Measurements from ENCODE around the gene ZNF888.
"Not testable (repeated sequence)": the region's sequence is repeated elsewhere in the genome, so short reads cannot be mapped to it uniquely, and the experiment has no call there.

Gene ZNF888

DNA sequence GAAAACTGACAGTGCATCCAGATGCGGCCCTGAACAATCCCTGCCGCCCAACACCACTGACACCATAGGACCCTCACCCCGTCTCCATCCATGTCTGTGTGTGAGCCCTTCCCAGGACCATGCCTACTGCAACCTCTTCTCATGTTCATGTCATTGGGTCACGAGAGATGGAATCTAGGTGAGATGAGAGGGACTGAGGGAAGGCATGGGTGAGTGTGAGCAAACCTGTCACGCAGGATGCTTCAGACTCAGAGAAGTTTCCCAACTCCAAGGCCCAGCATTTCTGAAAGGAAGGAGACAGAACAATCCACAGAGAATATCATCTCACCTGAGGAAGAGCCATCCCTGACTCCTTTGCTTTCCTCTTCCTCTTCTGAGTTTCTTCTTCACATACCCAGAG, 5.7 kb downstream of the ZNF888 start:
- TF ChIP-seq, protein P1, sequence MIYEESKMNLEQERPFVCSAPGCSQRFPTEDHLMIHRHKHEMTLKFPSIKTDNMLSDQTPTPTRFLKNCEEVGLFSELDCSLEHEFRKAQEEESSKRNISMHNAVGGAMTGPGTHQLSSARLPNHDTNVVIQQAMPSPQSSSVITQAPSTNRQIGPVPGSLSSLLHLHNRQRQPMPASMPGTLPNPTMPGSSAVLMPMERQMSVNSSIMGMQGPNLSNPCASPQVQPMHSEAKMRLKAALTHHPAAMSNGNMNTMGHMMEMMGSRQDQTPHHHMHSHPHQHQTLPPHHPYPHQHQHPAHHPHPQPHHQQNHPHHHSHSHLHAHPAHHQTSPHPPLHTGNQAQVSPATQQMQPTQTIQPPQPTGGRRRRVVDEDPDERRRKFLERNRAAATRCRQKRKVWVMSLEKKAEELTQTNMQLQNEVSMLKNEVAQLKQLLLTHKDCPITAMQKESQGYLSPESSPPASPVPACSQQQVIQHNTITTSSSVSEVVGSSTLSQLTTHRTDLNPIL (CRISPR knock-in tag; IDR thresholded peaks at IDR 0.05; ENCODE audit: low read depth): no peak
- TF ChIP-seq ZNF70 (CRISPR knock-in tag; IDR thresholded peaks at IDR 0.05) (no peak), ARNTL (CRISPR knock-in tag; IDR thresholded peaks at IDR 0.05; ENCODE audit: borderline replicate concordance, low read depth) (no peak), OSR1 (CRISPR knock-in tag; IDR thresholded peaks at IDR 0.05) (no peak), ZNF8 (CRISPR knock-in tag; IDR thresholded peaks at IDR 0.05) (no peak), RARB (CRISPR knock-in tag; IDR thresholded peaks at IDR 0.05) (no peak), CSDC2 (CRISPR knock-in tag; IDR thresholded peaks at IDR 0.05) (no peak), ZNF565 (CRISPR knock-in tag; conservative IDR thresholded peaks at IDR 0.05; ENCODE audit: low read depth) (no peak), ESRRG (CRISPR knock-in tag; IDR thresholded peaks at IDR 0.05) (no peak), GLIS3 (CRISPR knock-in tag; IDR thresholded peaks at IDR 0.05) (no peak), ZFP30 (CRISPR knock-in tag; IDR thresholded peaks at IDR 0.05) (no peak), ZFP3 (CRISPR knock-in tag; IDR thresholded peaks at IDR 0.05) (no peak), ISL1 (CRISPR knock-in tag; IDR thresholded peaks at IDR 0.05) (no peak), ZC3H10 (CRISPR knock-in tag; IDR thresholded peaks at IDR 0.05) (no peak), BACH2 (CRISPR knock-in tag; IDR thresholded peaks at IDR 0.05; ENCODE audit: borderline replicate concordance) (no peak), SNAI2 (CRISPR knock-in tag; IDR thresholded peaks at IDR 0.05) (no peak), TCF4 (CRISPR knock-in tag; IDR thresholded peaks at IDR 0.05; ENCODE audit: borderline replicate concordance) (no peak)
- TF ChIP-seq, protein P2, sequence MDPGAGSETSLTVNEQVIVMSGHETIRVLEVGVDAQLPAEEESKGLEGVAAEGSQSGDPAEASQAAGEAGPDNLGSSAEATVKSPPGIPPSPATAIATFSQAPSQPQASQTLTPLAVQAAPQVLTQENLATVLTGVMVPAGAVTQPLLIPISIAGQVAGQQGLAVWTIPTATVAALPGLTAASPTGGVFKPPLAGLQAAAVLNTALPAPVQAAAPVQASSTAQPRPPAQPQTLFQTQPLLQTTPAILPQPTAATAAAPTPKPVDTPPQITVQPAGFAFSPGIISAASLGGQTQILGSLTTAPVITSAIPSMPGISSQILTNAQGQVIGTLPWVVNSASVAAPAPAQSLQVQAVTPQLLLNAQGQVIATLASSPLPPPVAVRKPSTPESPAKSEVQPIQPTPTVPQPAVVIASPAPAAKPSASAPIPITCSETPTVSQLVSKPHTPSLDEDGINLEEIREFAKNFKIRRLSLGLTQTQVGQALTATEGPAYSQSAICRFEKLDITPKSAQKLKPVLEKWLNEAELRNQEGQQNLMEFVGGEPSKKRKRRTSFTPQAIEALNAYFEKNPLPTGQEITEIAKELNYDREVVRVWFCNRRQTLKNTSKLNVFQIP (CRISPR knock-in tag; IDR thresholded peaks at IDR 0.05; ENCODE audit: borderline replicate concordance, low read depth): no peak
- TF ChIP-seq, protein P3, sequence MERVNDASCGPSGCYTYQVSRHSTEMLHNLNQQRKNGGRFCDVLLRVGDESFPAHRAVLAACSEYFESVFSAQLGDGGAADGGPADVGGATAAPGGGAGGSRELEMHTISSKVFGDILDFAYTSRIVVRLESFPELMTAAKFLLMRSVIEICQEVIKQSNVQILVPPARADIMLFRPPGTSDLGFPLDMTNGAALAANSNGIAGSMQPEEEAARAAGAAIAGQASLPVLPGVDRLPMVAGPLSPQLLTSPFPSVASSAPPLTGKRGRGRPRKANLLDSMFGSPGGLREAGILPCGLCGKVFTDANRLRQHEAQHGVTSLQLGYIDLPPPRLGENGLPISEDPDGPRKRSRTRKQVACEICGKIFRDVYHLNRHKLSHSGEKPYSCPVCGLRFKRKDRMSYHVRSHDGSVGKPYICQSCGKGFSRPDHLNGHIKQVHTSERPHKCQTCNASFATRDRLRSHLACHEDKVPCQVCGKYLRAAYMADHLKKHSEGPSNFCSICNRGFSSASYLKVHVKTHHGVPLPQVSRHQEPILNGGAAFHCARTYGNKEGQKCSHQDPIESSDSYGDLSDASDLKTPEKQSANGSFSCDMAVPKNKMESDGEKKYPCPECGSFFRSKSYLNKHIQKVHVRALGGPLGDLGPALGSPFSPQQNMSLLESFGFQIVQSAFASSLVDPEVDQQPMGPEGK (CRISPR knock-in tag; IDR thresholded peaks at IDR 0.05; ENCODE audit: borderline replicate concordance): no peak
- ATAC-seq: no peak

DNA sequence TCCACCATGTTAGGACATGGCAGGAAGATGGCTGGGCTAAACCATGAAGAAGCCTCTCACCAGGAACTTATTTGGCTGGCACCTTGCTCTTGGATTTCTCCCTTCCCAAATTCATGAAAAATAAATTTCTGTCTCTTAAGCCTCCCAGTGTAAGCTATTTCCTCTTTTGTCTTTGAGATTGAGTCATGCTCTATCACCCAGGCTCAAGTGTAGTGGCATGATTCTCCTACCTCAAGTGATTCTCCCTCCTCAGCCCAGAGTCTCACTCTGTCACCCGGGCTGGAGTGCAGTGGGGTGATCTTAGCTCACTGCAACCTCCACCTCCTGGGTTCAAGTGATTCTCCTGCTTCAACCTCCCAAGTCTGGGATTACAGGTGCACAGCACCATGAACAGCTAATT, 12.6 kb downstream of the ZNF888 start:
- ATAC-seq: no peak
- TF ChIP-seq, protein P4, sequence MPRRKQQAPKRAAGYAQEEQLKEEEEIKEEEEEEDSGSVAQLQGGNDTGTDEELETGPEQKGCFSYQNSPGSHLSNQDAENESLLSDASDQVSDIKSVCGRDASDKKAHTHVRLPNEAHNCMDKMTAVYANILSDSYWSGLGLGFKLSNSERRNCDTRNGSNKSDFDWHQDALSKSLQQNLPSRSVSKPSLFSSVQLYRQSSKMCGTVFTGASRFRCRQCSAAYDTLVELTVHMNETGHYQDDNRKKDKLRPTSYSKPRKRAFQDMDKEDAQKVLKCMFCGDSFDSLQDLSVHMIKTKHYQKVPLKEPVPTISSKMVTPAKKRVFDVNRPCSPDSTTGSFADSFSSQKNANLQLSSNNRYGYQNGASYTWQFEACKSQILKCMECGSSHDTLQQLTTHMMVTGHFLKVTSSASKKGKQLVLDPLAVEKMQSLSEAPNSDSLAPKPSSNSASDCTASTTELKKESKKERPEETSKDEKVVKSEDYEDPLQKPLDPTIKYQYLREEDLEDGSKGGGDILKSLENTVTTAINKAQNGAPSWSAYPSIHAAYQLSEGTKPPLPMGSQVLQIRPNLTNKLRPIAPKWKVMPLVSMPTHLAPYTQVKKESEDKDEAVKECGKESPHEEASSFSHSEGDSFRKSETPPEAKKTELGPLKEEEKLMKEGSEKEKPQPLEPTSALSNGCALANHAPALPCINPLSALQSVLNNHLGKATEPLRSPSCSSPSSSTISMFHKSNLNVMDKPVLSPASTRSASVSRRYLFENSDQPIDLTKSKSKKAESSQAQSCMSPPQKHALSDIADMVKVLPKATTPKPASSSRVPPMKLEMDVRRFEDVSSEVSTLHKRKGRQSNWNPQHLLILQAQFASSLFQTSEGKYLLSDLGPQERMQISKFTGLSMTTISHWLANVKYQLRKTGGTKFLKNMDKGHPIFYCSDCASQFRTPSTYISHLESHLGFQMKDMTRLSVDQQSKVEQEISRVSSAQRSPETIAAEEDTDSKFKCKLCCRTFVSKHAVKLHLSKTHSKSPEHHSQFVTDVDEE (CRISPR knock-in tag; IDR thresholded peaks at IDR 0.05): no peak
- TF ChIP-seq ZNF565 (CRISPR knock-in tag; conservative IDR thresholded peaks at IDR 0.05; ENCODE audit: low read depth) (no peak), OSR1 (CRISPR knock-in tag; IDR thresholded peaks at IDR 0.05) (no peak), CSDC2 (CRISPR knock-in tag; IDR thresholded peaks at IDR 0.05) (no peak), BACH2 (CRISPR knock-in tag; IDR thresholded peaks at IDR 0.05; ENCODE audit: borderline replicate concordance) (no peak), PPARA (CRISPR knock-in tag; IDR thresholded peaks at IDR 0.05; ENCODE audit: borderline replicate concordance) (no peak), SNAI2 (CRISPR knock-in tag; IDR thresholded peaks at IDR 0.05) (no peak), ZFP30 (CRISPR knock-in tag; IDR thresholded peaks at IDR 0.05) (no peak), ARNTL (CRISPR knock-in tag; IDR thresholded peaks at IDR 0.05; ENCODE audit: borderline replicate concordance, low read depth) (no peak), ZNF70 (CRISPR knock-in tag; IDR thresholded peaks at IDR 0.05) (no peak), ZFP3 (CRISPR knock-in tag; IDR thresholded peaks at IDR 0.05) (no peak)
- TF ChIP-seq, protein P2 (CRISPR knock-in tag; IDR thresholded peaks at IDR 0.05; ENCODE audit: borderline replicate concordance, low read depth): no peak

DNA sequence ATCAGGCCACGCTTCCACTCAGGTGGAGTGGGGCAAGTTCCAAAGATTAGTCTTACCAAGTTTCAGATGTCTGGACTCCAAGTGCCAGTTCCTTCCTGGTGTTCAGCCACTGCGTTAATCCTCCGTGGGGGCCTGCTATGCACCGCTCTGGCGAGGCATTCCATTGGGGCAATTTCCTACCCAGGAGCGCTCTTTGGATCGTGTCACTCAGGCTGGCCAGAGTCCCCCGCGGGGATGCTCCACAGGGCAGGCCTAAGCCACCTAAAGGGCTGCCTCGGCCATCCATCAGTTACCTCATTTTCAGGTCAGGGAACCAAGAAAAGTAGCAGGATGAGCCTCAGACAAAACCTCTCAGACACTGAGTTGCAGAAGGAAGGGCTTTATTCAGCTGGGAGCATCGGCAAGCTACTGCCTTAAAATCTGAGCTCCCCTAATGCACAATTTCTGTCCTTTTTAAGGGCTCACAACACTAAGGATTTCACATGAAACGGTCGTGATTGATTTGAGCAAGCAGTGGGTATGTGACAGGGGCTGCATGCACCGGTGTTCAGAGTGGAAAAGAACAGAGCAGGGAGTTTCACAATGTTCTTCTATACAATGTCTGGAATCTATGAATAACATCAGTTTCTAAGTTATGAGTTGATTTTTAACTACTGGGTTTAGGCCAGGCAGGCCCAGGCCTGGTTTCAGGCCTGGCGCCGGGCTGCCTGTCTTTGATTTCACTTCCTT, 19.0 kb downstream of the ZNF888 start:
- ATAC-seq: not testable (repeated sequence)

Data from SK-N-SH treated with all-trans-retinoic acid at 6 μM for 48 hours (cell line).